Vagina (tissue), 2 donors: ENCODE measurements around the gene SREK1. TPM values are rescaled to one million over a fixed set of nuclear protein-coding genes. Genes with fewer than 3 reads are reported as not detected.

ENCODE experiments used
- DNase-seq, 2 donors: peaks; one replicate each; pipeline ENCODE4 v3.0.0-alpha.2; 2017; ENCODE audit errors: extremely low spot score in 2 of 2
- H3K27ac ChIP-seq: fragments of 200-600 bp; sonication (generic); one replicate; pipeline ENCODE4 v1.5.1; 2019
- H3K27me3 ChIP-seq: fragments of 200-600 bp; sonication (generic); one replicate; pipeline ENCODE4 v1.5.1; 2019
- H3K36me3 ChIP-seq, 2 donors: fragments of 200-600 bp; sonication (generic); one replicate each; pipeline ENCODE4 v1.5.1; 2017 to 2019
- H3K4me1 ChIP-seq: fragments of 200-600 bp; sonication (generic); one replicate; pipeline ENCODE4 v1.5.1; 2019
- H3K4me3 ChIP-seq, 2 donors: fragments of 200-600 bp; sonication (generic); 1 replicate in 1 of 2; 2 replicates in 1 of 2; pipeline ENCODE4 v1.5.1; 2016 to 2019
- H3K9me3 ChIP-seq: fragments of 200-600 bp; sonication (generic); one replicate; pipeline ENCODE4 v1.5.1; 2019
- POLR2A ChIP-seq, 2 donors: fragments of 450-650 bp; IDR thresholded peaks; one replicate each; pipeline ENCODE4 v1.6.1; 2017; ENCODE audit warnings: antibody characterized with exemption in 2 of 2, mild to moderate bottlenecking in 2 of 2, moderate library complexity in 2 of 2
- POLR2AphosphoS5 ChIP-seq, 2 donors: sonication (generic); formaldehyde crosslinking; IDR thresholded peaks; one replicate each; pipeline ENCODE4 v1.9.0; 2017; ENCODE audit warnings: antibody characterized with exemption in 2 of 2, mild to moderate bottlenecking in 2 of 2, low read depth in 1 of 2; ENCODE audit not compliant: insufficient read depth in 1 of 2
- intact Hi-C: fragments of 100-400 bp; cut with DNase I; formaldehyde crosslinking; loops from one replicate; pipeline ENCODE4 v1.15.1; 2023
- total RNA-seq: library from RNA; depleted of rRNA; stranded (reverse); fragments of >200 nt; gene quantifications from one replicate; pipeline ENCODE4 v1.2.3, GENCODE V29; 2016
- TF ChIP-seq, protein P1 (sequence below), 3 experiments: fragments of 450-650 bp in 2 of 3; fragments of 200-600 bp in 1 of 3; sonication (generic) in 1 of 3; IDR thresholded peaks; one replicate each; pipeline ENCODE4 v1.5.1; 2017 to 2019; ENCODE audit warnings: antibody characterized with exemption in 3 of 3, mild to moderate bottlenecking in 2 of 3, moderate library complexity in 2 of 3

Gene SREK1
- total RNA-seq, 1 donor from 2014 or later, result 101 TPM

DNA sequence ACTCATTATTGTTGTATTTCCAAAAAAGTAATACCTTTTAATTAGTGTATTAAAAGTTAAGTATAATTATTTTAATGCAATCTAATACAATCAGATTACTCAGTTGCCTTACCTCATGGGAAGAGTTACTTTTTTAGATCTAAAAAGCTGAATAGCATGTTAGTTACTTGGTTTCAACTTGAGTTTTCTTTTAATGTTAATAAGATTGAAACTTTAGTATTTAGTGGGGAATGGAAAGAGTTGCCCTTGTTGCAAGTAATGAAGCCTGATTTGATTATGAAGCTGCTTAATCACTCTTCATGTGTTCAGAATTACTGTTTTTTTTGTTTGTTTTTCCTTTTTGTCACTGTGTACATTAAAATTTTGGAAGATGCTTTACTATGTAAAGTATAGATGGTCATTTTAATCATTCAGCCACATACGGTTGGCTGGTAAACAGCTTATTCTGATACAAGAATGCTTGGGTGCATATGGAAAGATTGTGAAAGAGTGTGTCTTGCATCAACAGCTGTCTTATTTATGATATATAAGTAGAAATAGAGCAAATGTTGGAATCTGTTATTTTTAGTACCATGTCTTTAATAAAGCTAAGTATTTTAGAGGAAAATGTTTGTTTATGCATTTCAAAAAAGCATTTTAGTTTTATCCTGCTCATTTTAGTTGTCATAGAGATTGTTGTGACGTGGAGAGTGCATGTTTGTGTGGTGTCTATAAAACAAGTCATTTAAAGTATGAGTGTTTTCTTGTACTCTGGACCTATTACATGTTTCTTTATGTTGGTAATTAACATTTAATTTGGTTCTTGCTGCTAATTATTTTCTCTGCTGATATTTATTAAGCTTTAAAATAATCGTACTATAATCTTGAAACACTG lies 36.4 kb downstream of the SREK1 start:
- TF ChIP-seq POLR2A (IDR thresholded peaks at IDR 0.05), result no peak
- TF ChIP-seq, protein P1, sequence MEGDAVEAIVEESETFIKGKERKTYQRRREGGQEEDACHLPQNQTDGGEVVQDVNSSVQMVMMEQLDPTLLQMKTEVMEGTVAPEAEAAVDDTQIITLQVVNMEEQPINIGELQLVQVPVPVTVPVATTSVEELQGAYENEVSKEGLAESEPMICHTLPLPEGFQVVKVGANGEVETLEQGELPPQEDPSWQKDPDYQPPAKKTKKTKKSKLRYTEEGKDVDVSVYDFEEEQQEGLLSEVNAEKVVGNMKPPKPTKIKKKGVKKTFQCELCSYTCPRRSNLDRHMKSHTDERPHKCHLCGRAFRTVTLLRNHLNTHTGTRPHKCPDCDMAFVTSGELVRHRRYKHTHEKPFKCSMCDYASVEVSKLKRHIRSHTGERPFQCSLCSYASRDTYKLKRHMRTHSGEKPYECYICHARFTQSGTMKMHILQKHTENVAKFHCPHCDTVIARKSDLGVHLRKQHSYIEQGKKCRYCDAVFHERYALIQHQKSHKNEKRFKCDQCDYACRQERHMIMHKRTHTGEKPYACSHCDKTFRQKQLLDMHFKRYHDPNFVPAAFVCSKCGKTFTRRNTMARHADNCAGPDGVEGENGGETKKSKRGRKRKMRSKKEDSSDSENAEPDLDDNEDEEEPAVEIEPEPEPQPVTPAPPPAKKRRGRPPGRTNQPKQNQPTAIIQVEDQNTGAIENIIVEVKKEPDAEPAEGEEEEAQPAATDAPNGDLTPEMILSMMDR (IDR thresholded peaks at IDR 0.05), result no peak
- no peak for TF ChIP-seq POLR2AphosphoS5 (IDR thresholded peaks at IDR 0.05; ENCODE audit: insufficient read depth in 1 of 2, low read depth in 1 of 2)

DNA sequence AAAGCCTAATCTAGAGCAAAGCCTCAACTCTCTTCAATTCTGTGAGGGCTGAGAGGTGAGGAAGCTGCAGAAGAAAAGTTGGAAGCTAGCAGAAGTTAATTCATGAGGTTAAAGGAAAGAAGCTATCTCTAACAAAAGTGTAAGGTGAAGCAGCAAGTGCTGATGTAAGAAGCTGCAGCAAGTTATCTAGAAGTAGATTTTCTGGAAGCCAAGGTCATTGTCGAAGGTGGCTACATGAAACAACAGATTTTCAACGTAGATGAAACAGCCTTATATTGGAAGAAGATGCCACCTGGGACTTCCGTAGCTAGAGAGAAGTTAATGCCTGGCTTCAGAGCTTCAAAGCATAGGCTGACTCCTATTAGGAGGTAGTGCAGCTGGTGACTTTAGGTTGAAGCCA lies 42.0 kb downstream of the SREK1 start:
- DNase-seq, result no peak
- no peak overlapping the region for H3K27ac ChIP-seq
- no peak for TF ChIP-seq POLR2AphosphoS5 (IDR thresholded peaks at IDR 0.05; ENCODE audit: insufficient read depth in 1 of 2, low read depth in 1 of 2)
- TF ChIP-seq POLR2A (IDR thresholded peaks at IDR 0.05), result no peak
- TF ChIP-seq, protein P1 (IDR thresholded peaks at IDR 0.05), result no peak
- no peaks in the 10 kb centered on the region for H3K4me1 ChIP-seq
- no peaks in the 10 kb centered on the region for H3K27me3 ChIP-seq
- H3K9me3 ChIP-seq, result no peaks in the 10 kb centered on the region
- intact Hi-C loops, result loop anchor here (5.0 kb wide), 1 partner anchor 1446 kb away; no protein-coding TSS in a partner anchor
- H3K36me3 ChIP-seq, result peaks cover 0 to 14% of the 10 kb centered on the region in 2 donors
- H3K4me3 ChIP-seq, result no peak overlapping the region

More for the DNA sequence above, 36.4 kb downstream of the SREK1 start:
- no peak for DNase-seq
- Histone ChIP-seq H3K4me3 (no peak overlapping the region), H3K9me3 (no peaks in the 10 kb centered on the region), H3K4me1 (no peaks in the 10 kb centered on the region), H3K27ac (no peak overlapping the region), H3K36me3 (peaks cover 5 to 54% of the 10 kb centered on the region in 2 donors), H3K27me3 (no peaks in the 10 kb centered on the region)
- intact Hi-C loops, result no loop called here

DNA sequence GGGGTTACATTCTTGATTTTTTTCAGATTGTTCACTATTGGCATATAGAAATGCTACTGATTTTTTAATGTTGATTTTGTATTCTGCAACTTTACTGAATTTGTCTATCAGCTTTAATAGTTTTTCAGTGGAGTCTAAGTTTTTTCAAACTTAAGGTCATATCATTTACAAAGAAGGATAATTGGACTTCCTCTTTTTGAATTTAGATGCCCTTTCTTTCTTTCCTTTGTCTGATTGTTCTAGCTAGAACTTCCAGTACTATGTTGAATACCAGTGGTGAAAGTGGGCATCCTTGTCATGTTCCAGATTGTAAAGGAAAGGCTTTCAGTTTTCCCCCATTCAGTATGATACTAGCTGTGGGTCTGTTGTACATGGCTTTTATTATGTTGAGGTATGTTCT lies 49.3 kb downstream of the SREK1 start:
- Histone ChIP-seq H3K27me3 (no peaks in the 10 kb centered on the region), H3K36me3 (no peaks in the 10 kb centered on the region), H3K4me1 (no peaks in the 10 kb centered on the region), H3K9me3 (no peaks in the 10 kb centered on the region), H3K4me3 (no peak overlapping the region), H3K27ac (no peak overlapping the region)
- intact Hi-C loops, result no loop called here
- no peak for DNase-seq
- TF ChIP-seq POLR2AphosphoS5 (IDR thresholded peaks at IDR 0.05; ENCODE audit: insufficient read depth in 1 of 2, low read depth in 1 of 2), result no peak
- no peak for TF ChIP-seq POLR2A (IDR thresholded peaks at IDR 0.05)
- TF ChIP-seq, protein P1 (IDR thresholded peaks at IDR 0.05), result no peak

DNA sequence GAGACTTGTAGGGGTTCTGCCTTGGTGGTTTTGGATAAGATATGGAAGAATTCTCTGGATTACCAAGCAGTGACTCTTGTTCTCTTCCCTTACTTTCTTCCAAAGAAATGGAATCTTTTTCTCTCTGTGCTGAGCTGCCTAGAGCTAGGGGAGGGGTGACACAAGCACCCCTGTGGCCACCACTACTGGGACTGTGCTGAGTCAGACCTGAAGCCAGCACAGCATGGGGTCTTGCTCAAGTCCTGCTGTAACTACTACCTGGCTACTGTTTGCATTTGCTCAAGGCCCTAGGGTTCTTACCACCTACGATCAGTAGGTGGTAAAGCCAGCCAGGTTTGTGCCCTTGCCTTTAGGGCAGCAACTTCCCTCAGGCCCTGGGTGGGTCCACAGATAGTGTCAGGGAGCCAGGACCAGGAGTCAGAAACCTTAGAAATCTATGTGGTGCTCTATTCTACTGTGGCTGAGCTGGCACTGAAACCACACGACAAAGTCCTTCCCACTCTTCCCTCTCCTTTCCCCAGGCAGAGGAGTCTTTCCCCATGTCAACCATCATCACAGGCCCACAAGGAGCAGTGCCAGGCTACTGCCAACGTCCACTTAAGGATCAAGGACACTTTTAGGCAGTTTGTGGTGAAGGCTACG lies 53.8 kb downstream of the SREK1 start:
- H3K27me3 ChIP-seq, result no peaks in the 10 kb centered on the region
- no peaks in the 10 kb centered on the region for H3K36me3 ChIP-seq
- DNase-seq, result no peak
- no peak overlapping the region for H3K27ac ChIP-seq
- H3K9me3 ChIP-seq, result no peaks in the 10 kb centered on the region
- intact Hi-C loops, result no loop called here
- TF ChIP-seq, protein P1 (IDR thresholded peaks at IDR 0.05), result no peak
- TF ChIP-seq POLR2AphosphoS5 (IDR thresholded peaks at IDR 0.05; ENCODE audit: insufficient read depth in 1 of 2, low read depth in 1 of 2) (no peak), POLR2A (IDR thresholded peaks at IDR 0.05) (no peak)
- H3K4me3 ChIP-seq, result no peak overlapping the region
- no peaks in the 10 kb centered on the region for H3K4me1 ChIP-seq
